GM12878 (cell line): Measurements from ENCODE around the gene JAML. TPM values are rescaled to one million over a fixed set of nuclear protein-coding genes. Genes with fewer than 3 reads are reported as not detected.

Experiments used
- ATAC-seq: fragments of 200-7000 bp; cut with Tn5 transposase; 3 replicates; pipeline ENCODE4 v1.9.1; 2020; ENCODE audit warnings: mild to moderate bottlenecking, moderate library complexity
- BruUV-seq: library from RNA; stranded (reverse); fragments of 400-500 nt; replicated peaks from 2 replicates; lab custom pipeline; 2021; lab: Mats Ljungman, UMichigan
- CTCF ChIA-PET: fragments of 300-600 bp; sonication (Branson Sonifier 250); formaldehyde crosslinking; extraction: SDS; loops from one replicate; lab custom pipeline; 2021; ENCODE audit warnings: inconsistent platforms; lab: Yijun Ruan, JAX
- POLR2A ChIA-PET: fragments of 350-600 bp; formaldehyde crosslinking; extraction: SDS; loops from one replicate; lab custom pipeline; 2021; ENCODE audit warnings: inconsistent platforms; lab: Charles Lee
- RAD21 ChIA-PET: fragments of 300-600 bp; sonication (Branson Sonifier 250); formaldehyde crosslinking; loops from one replicate; lab custom pipeline; 2023; ENCODE audit warnings: antibody characterized with exemption; ENCODE audit not compliant: unreplicated experiment; lab: Charles Lee
- SMC1A ChIA-PET: fragments of 300-600 bp; sonication (Branson Sonifier 250); formaldehyde crosslinking; loops from one replicate; lab custom pipeline; 2023; ENCODE audit not compliant: unreplicated experiment, uncharacterized antibody; lab: Charles Lee
- DNase-seq: peaks from one replicate; pipeline ENCODE4 v3.0.0-alpha.2; 2011; ENCODE audit warnings: low read depth, low spot score
- FAIRE-seq: peaks from 3 replicates; lab custom pipeline; 2011; peaks lifted over from hg19 to GRCh38; lab: Jason Lieb, UNC
- H2AFZ ChIP-seq: 2 replicates; pipeline ENCODE4 v1.6.0; 2011; ENCODE audit warnings: low read depth, low read length, control low read depth; ENCODE audit not compliant: control insufficient read depth
- H3K27ac ChIP-seq: 2 replicates; pipeline ENCODE4 v1.5.1; 2011; ENCODE audit warnings: control low read depth; ENCODE audit not compliant: control insufficient read depth, insufficient read depth
- H3K27me3 ChIP-seq, 2 experiments: replicated peaks in 1 of 2; 2 replicates each; pipeline versions ENCODE4 v1.6.0 to v1.6.1; 2011; ENCODE audit warnings: low read length in 1 of 2; ENCODE audit not compliant: control insufficient read depth in 2 of 2, insufficient read depth in 2 of 2
- H3K36me3 ChIP-seq, 2 experiments: 2 replicates each; pipeline ENCODE4 v1.5.1; 2011; ENCODE audit warnings: low read length in 1 of 2; ENCODE audit not compliant: control insufficient read depth in 2 of 2, insufficient read depth in 2 of 2
- H3K4me1 ChIP-seq: 2 replicates; pipeline ENCODE4 v1.6.1; 2011; ENCODE audit warnings: mild to moderate bottlenecking, low read length, moderate library complexity, mixed read lengths; ENCODE audit not compliant: control insufficient read depth, insufficient read depth
- H3K4me2 ChIP-seq: 2 replicates; pipeline ENCODE4 v1.6.0; 2011; ENCODE audit warnings: control low read depth; ENCODE audit not compliant: control insufficient read depth, insufficient read depth
- H3K4me3 ChIP-seq: fragments of 200-600 bp; sonication (generic); 2 replicates; pipeline ENCODE4 v1.5.1; 2016
- H3K79me2 ChIP-seq: 2 replicates; pipeline ENCODE4 v1.6.0; 2011; ENCODE audit warnings: low read length; ENCODE audit not compliant: control insufficient read depth, insufficient read depth
- H3K9ac ChIP-seq: 2 replicates; pipeline ENCODE4 v1.8.0; 2011; ENCODE audit warnings: low read length, control low read depth, mixed read lengths; ENCODE audit not compliant: control insufficient read depth, insufficient read depth
- H3K9me3 ChIP-seq: replicated peaks from 3 replicates; pipeline ENCODE4 v1.5.1; 2011; ENCODE audit warnings: mild to moderate bottlenecking, low read length; ENCODE audit not compliant: control insufficient read depth, insufficient read depth
- H4K20me1 ChIP-seq: 2 replicates; pipeline ENCODE4 v1.6.0; 2011; ENCODE audit not compliant: control insufficient read depth, insufficient read depth
- BMI1 ChIP-seq: fragments of 450-650 bp; IDR thresholded peaks from 2 replicates; pipeline ENCODE4 v1.6.1; 2016; ENCODE audit warnings: mild to moderate bottlenecking, moderate library complexity, borderline replicate concordance
- KLF5 ChIP-seq: fragments of 450-650 bp; IDR thresholded peaks from 2 replicates; pipeline ENCODE4 v1.6.1; 2014; ENCODE audit warnings: mild to moderate bottlenecking; ENCODE audit not compliant: partially characterized antibody
- NFYB ChIP-seq: IDR thresholded peaks from 2 replicates; pipeline ENCODE4 v1.6.1; 2011; ENCODE audit warnings: low read depth, mild to moderate bottlenecking, low read length, improper control_type of control experiment, moderate library complexity; ENCODE audit not compliant: insufficient read depth
- POLR2AphosphoS5 ChIP-seq: IDR thresholded peaks from 2 replicates; pipeline ENCODE4 v1.6.1; 2011; ENCODE audit warnings: mild to moderate bottlenecking, low read length, inconsistent platforms
- RB1 ChIP-seq: fragments of 450-650 bp; formaldehyde crosslinking; IDR thresholded peaks from 2 replicates; pipeline ENCODE4 v1.6.1; 2017; ENCODE audit warnings: mild to moderate bottlenecking, borderline replicate concordance
- SMARCA5 ChIP-seq: fragments of 450-650 bp; IDR thresholded peaks from 2 replicates; pipeline ENCODE4 v1.6.1; 2017; ENCODE audit warnings: mild to moderate bottlenecking
- WGBS: methylation state at CpG from one replicate; pipeline ENCODE4 v1.1.6; 2016; ENCODE audit warnings: low lambda C conversion rate; ENCODE audit not compliant: insufficient replicate concordance, insufficient coverage; ENCODE audit errors: missing lambda C conversion rate; 5-methylcytosine and 5-hydroxymethylcytosine counted together
- in situ Hi-C: fragments of 300-500 bp; cut with MboI; formaldehyde crosslinking; loops from 9 replicates; pipeline ENCODE4 v1.14.3; 2018; ENCODE audit warnings: mixed read lengths
- intact Hi-C: fragments of 100-400 bp; cut with micrococcal nuclease; formaldehyde crosslinking; loops from one replicate; pipeline ENCODE4 v1.14.2; 2022; ENCODE audit not compliant: unreplicated experiment
- polyA plus RNA-seq, 11 experiments: library from polyadenylated mRNA; depleted of rRNA in 4 of 11; unstranded in 6 of 11; stranded (reverse) in 5 of 11; fragments of >200 nt; fragmentation: Nextera tagmentation in 4 of 11; fragmentation: Illumina TruSeq in 1 of 11; extraction: Ambion mirVana in 4 of 11; extraction: Trizol in 1 of 11; gene quantifications; 1 replicate in 1 of 11; 2 replicates in 10 of 11; pipeline versions ENCODE4 v1.2.1 to v1.2.3, GENCODE V29; 2011 to 2016; ENCODE audit warnings: inconsistent platforms in 2 of 11, missing spikeins in 2 of 11, low read depth in 1 of 11
- total RNA-seq, 4 experiments: library from RNA; depleted of rRNA in 3 of 4; stranded (reverse); fragments of >200 nt in 3 of 4; fragmentation: Illumina TruSeq in 1 of 4; extraction: Trizol in 1 of 4; gene quantifications; 2 replicates each; pipeline versions ENCODE4 v1.2.1 to v1.2.3, GENCODE V29; 2013 to 2021
- TF ChIP-seq, protein P1 (sequence below): fragments of 450-650 bp; IDR thresholded peaks from 2 replicates; pipeline ENCODE4 v1.6.1; 2017; ENCODE audit warnings: low read depth, mild to moderate bottlenecking, moderate library complexity
- TF ChIP-seq, protein P2 (sequence below): fragments of 450-650 bp; IDR thresholded peaks from 2 replicates; pipeline ENCODE4 v1.6.1; 2016; ENCODE audit warnings: mild to moderate bottlenecking
- TF ChIP-seq, protein P3 (sequence below): fragments of 450-650 bp; IDR thresholded peaks from 2 replicates; pipeline ENCODE4 v1.6.1; 2018; ENCODE audit warnings: mild to moderate bottlenecking, low read depth, moderate library complexity; ENCODE audit not compliant: partially characterized antibody
- TF ChIP-seq, protein P4 (sequence below), 3 experiments: IDR thresholded peaks in 2 of 3; conservative IDR thresholded peaks in 1 of 3; 2 replicates each; pipeline ENCODE4 v1.5.1; 2011; ENCODE audit warnings: low read depth in 3 of 3, low read length in 3 of 3, mild to moderate bottlenecking in 3 of 3, control low read depth in 2 of 3, moderate library complexity in 2 of 3, inconsistent platforms in 1 of 3, mixed read lengths in 1 of 3; ENCODE audit not compliant: control insufficient read depth in 2 of 3, insufficient read depth in 1 of 3; ENCODE audit errors: extremely low read depth in 1 of 3

Gene JAML
- total and polyA plus RNA-seq, 10 of the 15 experiments (the other 5 are each of a cell fraction or from before 2014, with no cell fraction given) = 0.60 to 8.1 (median 3.5) TPM

DNA sequence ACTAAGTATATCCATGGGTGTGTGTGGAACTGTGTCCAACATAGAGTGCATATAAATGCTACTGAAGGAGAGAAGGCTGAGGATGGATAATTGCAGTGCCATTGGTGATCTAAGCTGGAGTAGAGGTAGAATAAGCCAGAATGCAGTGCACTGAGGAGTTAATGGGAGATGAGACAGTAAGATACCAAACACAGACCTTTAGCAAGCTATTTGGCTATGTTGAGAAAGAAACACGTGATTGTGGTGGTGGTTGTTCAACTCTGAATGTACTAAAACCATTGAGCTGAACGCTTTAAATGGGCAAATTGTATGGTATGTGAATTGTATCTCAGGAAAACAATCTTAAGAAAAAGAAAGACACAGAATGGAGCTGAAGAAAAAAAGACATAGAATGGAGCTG lies 22.8 kb downstream of the JAML start (continued):
- TF ChIP-seq NFYB (no peak), KLF5 (no peak), SMARCA5 (no peak), POLR2AphosphoS5 (no peak)
- TF ChIP-seq, protein P1, sequence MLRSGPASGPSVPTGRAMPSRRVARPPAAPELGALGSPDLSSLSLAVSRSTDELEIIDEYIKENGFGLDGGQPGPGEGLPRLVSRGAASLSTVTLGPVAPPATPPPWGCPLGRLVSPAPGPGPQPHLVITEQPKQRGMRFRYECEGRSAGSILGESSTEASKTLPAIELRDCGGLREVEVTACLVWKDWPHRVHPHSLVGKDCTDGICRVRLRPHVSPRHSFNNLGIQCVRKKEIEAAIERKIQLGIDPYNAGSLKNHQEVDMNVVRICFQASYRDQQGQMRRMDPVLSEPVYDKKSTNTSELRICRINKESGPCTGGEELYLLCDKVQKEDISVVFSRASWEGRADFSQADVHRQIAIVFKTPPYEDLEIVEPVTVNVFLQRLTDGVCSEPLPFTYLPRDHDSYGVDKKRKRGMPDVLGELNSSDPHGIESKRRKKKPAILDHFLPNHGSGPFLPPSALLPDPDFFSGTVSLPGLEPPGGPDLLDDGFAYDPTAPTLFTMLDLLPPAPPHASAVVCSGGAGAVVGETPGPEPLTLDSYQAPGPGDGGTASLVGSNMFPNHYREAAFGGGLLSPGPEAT = no peak
- TF ChIP-seq, protein P2, sequence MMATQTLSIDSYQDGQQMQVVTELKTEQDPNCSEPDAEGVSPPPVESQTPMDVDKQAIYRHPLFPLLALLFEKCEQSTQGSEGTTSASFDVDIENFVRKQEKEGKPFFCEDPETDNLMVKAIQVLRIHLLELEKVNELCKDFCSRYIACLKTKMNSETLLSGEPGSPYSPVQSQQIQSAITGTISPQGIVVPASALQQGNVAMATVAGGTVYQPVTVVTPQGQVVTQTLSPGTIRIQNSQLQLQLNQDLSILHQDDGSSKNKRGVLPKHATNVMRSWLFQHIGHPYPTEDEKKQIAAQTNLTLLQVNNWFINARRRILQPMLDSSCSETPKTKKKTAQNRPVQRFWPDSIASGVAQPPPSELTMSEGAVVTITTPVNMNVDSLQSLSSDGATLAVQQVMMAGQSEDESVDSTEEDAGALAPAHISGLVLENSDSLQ = no peak

DNA sequence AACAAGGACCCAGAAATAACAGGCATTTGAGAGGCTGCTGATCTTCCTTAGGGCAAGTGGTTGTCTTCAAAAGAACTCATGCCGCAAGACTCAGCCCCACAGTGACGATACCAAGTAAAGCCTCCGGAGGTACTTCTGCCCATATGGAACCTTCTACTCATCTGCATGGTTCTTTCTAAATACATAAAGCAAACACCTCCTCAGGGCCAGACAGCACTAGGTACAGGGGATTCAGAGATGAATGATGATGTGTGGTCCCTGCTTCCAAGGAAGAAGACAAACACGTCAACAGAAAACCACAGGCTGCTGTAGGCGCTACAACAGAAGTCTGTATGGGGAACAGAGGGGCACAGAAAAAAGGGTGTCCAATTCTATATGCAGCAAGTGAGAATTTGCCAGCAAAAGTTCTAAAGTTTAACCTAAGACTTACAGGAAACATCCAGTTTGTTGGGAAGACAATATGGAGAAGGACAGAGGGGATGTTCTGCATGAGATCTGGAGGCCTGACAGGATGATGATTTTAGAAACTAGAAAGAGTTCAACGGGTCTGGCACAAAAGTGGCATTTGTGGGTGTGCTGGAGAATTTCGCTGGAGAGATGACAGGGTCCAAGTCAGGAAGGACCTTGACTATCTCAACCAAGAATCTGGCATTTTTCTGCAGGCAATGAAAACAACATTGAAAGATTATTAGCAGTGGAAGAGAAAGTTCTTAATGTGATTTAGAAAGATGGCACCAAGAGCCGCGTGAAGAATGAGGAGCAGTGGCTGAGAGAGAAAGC lies 23.7 kb downstream of the JAML start:
- ChIA-PET CTCF (interaction anchor here (1.1 to 3.3 kb wide), 5 partner anchors 11 to 153 kb away, joined by 3 to 35 read pairs (median 10); partner anchors contain the start of gene MPZL2), POLR2A (interaction anchor here (1.5 kb wide), 1 partner anchor 7 kb away, joined by 4 read pairs; no protein-coding TSS in a partner anchor), SMC1A (interaction anchor here (1.0 to 2.2 kb wide), 6 partner anchors 7 to 94 kb away, joined by 3 to 17 read pairs (median 5); partner anchors contain the start of genes JAML and MPZL3), RAD21 (interaction anchor here (0.9 to 3.7 kb wide), 2 partner anchors 26 to 89 kb away, joined by 3 to 71 read pairs; no protein-coding TSS in a partner anchor)
- intact Hi-C loops = no loop called here
- no peak for FAIRE-seq
- Histone ChIP-seq H4K20me1 (no peaks in the 10 kb centered on the region), H3K4me1 (peaks cover under 1% of the 10 kb centered on the region; the same call in 1 of the 2 replicates), H3K27ac (no peak overlapping the region), H3K9me3 (no peaks in the 10 kb centered on the region), H3K36me3 (no peaks in the 10 kb centered on the region; a peak in 1 of 4 replicates), H3K27me3 (no peaks in the 10 kb centered on the region; a peak in 1 of 4 replicates), H3K79me2 (no peaks in the 10 kb centered on the region), H3K4me2 (no peak overlapping the region), H3K9ac (no peak overlapping the region), H2AFZ (no peak overlapping the region), H3K4me3 (no peak overlapping the region)
- BruUV-seq = no TSS peak
- WGBS = 45% methylated on average over 9 of the region's 9 CpGs
- no peak for DNase-seq
- no peak for ATAC-seq
- in situ Hi-C loops = no loop called here
- TF ChIP-seq BMI1 (no peak), RB1 (no peak)
- TF ChIP-seq, protein P2 = no peak
- TF ChIP-seq, protein P3, sequence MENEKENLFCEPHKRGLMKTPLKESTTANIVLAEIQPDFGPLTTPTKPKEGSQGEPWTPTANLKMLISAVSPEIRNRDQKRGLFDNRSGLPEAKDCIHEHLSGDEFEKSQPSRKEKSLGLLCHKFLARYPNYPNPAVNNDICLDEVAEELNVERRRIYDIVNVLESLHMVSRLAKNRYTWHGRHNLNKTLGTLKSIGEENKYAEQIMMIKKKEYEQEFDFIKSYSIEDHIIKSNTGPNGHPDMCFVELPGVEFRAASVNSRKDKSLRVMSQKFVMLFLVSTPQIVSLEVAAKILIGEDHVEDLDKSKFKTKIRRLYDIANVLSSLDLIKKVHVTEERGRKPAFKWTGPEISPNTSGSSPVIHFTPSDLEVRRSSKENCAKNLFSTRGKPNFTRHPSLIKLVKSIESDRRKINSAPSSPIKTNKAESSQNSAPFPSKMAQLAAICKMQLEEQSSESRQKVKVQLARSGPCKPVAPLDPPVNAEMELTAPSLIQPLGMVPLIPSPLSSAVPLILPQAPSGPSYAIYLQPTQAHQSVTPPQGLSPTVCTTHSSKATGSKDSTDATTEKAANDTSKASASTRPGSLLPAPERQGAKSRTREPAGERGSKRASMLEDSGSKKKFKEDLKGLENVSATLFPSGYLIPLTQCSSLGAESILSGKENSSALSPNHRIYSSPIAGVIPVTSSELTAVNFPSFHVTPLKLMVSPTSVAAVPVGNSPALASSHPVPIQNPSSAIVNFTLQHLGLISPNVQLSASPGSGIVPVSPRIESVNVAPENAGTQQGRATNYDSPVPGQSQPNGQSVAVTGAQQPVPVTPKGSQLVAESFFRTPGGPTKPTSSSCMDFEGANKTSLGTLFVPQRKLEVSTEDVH = no peak
- TF ChIP-seq, protein P4, sequence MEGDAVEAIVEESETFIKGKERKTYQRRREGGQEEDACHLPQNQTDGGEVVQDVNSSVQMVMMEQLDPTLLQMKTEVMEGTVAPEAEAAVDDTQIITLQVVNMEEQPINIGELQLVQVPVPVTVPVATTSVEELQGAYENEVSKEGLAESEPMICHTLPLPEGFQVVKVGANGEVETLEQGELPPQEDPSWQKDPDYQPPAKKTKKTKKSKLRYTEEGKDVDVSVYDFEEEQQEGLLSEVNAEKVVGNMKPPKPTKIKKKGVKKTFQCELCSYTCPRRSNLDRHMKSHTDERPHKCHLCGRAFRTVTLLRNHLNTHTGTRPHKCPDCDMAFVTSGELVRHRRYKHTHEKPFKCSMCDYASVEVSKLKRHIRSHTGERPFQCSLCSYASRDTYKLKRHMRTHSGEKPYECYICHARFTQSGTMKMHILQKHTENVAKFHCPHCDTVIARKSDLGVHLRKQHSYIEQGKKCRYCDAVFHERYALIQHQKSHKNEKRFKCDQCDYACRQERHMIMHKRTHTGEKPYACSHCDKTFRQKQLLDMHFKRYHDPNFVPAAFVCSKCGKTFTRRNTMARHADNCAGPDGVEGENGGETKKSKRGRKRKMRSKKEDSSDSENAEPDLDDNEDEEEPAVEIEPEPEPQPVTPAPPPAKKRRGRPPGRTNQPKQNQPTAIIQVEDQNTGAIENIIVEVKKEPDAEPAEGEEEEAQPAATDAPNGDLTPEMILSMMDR (IDR thresholded peaks at IDR 0.05 in 2 of 3, conservative IDR thresholded peaks at IDR 0.05 in 1 of 3; ENCODE audit: control insufficient read depth in 2 of 3, extremely low read depth in 1 of 3, insufficient read depth in 1 of 3, low read depth in 3 of 3, low read length in 3 of 3) = no peak
